ENCODE data around the gene METRNL. TPM values are rescaled to one million over a fixed set of nuclear protein-coding genes. Genes with fewer than 3 reads are reported as not detected.

The METRNL gene
- total RNA-seq, 1 experiment from 2014 or later: 33.8 TPM

DNA sequence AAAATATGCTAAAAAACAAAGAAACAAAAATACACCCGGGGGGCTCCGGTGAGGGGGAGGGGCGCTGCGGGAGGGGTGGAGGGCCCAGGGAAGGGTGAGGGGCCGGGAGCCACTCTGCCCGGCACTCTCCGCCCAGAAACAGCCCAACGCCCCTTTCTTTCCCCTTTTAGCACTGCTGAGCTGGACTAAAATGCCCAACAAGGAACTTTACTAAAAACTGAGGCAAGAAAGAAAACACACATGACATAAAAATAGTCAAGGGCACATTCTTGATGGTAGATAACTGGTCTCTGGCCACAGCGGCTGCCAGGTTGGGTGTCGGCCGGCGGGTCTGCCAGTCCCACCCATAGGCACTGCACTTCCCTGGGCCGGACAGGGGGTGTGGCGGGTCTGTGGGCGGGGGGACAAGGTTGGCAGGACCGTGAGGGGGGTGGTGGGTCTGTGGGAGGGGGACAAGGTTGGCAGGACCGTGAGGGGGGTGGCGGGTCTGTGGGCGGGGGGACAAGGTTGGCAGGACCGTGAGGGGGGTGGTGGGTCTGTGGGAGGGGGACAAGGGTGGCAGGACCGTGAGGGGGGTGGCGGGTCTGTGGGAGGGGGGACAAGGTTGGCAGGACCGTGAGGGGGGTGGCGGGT is 20.9 kb downstream of the METRNL start:
- Mint-ChIP-seq H3K27ac (ENCODE audit: unreplicated experiment) (no peak overlapping the region), H3K4me3 (ENCODE audit: unreplicated experiment) (no peak overlapping the region), H3K4me1 (ENCODE audit: low read depth, unreplicated experiment) (no peaks in the 10 kb centered on the region), H3K27me3 (ENCODE audit: insufficient read depth, unreplicated experiment) (no peaks in the 10 kb centered on the region), H3K36me3 (ENCODE audit: insufficient read depth, unreplicated experiment) (peaks cover 42% of the 10 kb centered on the region), H3K9me3 (ENCODE audit: unreplicated experiment) (no peaks in the 10 kb centered on the region)
- TF ChIP-seq, protein P1, sequence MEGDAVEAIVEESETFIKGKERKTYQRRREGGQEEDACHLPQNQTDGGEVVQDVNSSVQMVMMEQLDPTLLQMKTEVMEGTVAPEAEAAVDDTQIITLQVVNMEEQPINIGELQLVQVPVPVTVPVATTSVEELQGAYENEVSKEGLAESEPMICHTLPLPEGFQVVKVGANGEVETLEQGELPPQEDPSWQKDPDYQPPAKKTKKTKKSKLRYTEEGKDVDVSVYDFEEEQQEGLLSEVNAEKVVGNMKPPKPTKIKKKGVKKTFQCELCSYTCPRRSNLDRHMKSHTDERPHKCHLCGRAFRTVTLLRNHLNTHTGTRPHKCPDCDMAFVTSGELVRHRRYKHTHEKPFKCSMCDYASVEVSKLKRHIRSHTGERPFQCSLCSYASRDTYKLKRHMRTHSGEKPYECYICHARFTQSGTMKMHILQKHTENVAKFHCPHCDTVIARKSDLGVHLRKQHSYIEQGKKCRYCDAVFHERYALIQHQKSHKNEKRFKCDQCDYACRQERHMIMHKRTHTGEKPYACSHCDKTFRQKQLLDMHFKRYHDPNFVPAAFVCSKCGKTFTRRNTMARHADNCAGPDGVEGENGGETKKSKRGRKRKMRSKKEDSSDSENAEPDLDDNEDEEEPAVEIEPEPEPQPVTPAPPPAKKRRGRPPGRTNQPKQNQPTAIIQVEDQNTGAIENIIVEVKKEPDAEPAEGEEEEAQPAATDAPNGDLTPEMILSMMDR (IDR thresholded peaks at IDR 0.05; ENCODE audit: insufficient read depth in 1 of 2, low read depth in 1 of 2, low read length in 1 of 2, severe bottlenecking in 1 of 2, unreplicated experiment in 1 of 2): no peak
- H3K4me1 ChIP-seq: peaks cover 24% of the 10 kb centered on the region
- no peaks in the 10 kb centered on the region; the same call in 1 of the 2 replicates for H3K36me3 ChIP-seq (ENCODE audit: control insufficient read depth, insufficient read depth, low read length)
- DNase-seq: no peak
- H3K27me3 ChIP-seq (replicated peaks; ENCODE audit: control insufficient read depth, insufficient read depth, low read length): no peaks in the 10 kb centered on the region
- intact Hi-C loops (cut with micrococcal nuclease; ENCODE audit: unreplicated experiment): no loop called here
- ChIA-PET POLR2A (interaction anchor here (0.8 kb wide), 1 partner anchor 49 kb away, joined by 3 read pairs; no protein-coding TSS in a partner anchor), CTCF (no interaction called here)
- no peak overlapping the region for H3K4me3 ChIP-seq (ENCODE audit: low read depth, low read length)
- BruUV-seq (replicated peaks): no TSS peak
- H3K9me3 ChIP-seq: no peaks in the 10 kb centered on the region

DNA sequence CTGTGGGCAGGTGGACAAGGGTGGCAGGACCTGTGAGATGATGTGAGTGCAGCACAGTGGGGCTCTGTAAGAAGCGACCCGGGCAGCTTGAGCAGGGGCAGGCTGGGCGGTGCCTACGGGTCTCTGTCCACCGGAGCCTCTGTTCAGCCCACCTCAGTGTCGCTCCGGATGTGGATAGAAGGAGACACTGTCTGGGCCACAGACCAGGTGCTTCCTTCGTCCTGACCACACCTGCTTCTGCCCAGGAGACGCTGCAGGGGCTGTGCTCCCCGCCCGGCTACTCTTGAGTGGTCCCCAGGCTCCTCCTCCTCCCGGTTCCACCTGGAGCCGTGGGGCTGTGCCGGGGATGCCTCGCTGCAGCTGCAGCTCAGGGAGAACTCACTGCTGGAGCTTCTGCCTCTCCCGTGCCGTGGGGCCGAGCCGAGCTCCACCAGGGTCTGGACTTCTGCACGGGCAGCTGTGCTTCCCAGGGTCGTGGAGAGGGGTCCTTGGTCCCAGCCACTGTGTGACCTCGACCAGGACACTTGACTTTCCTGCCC is 21.5 kb downstream of the METRNL start:
- Histone ChIP-seq H3K4me1 (peaks cover 24% of the 10 kb centered on the region), H3K4me3 (ENCODE audit: low read depth, low read length) (no peak overlapping the region), H3K27me3 (replicated peaks; ENCODE audit: control insufficient read depth, insufficient read depth, low read length) (no peaks in the 10 kb centered on the region), H3K36me3 (ENCODE audit: control insufficient read depth, insufficient read depth, low read length) (no peaks in the 10 kb centered on the region; the same call in 1 of the 2 replicates), H3K9me3 (no peaks in the 10 kb centered on the region)
- ChIA-PET CTCF (no interaction called here), POLR2A (no interaction called here)
- no peaks in the 10 kb centered on the region for H3K27me3 Mint-ChIP-seq (ENCODE audit: insufficient read depth, unreplicated experiment)
- no peak for DNase-seq
- TF ChIP-seq, protein P1 (IDR thresholded peaks at IDR 0.05; ENCODE audit: insufficient read depth in 1 of 2, low read depth in 1 of 2, low read length in 1 of 2, severe bottlenecking in 1 of 2, unreplicated experiment in 1 of 2): no peak
- peaks cover 36% of the 10 kb centered on the region for H3K36me3 Mint-ChIP-seq (ENCODE audit: insufficient read depth, unreplicated experiment)
- no peak overlapping the region for H3K27ac Mint-ChIP-seq (ENCODE audit: unreplicated experiment)
- BruUV-seq (replicated peaks): no TSS peak
- H3K4me1 Mint-ChIP-seq (ENCODE audit: low read depth, unreplicated experiment): no peaks in the 10 kb centered on the region
- H3K9me3 Mint-ChIP-seq (ENCODE audit: unreplicated experiment): no peaks in the 10 kb centered on the region
- intact Hi-C loops (cut with micrococcal nuclease; ENCODE audit: unreplicated experiment): no loop called here
- H3K4me3 Mint-ChIP-seq (ENCODE audit: unreplicated experiment): peak overlapping the region; percentile 59

DNA sequence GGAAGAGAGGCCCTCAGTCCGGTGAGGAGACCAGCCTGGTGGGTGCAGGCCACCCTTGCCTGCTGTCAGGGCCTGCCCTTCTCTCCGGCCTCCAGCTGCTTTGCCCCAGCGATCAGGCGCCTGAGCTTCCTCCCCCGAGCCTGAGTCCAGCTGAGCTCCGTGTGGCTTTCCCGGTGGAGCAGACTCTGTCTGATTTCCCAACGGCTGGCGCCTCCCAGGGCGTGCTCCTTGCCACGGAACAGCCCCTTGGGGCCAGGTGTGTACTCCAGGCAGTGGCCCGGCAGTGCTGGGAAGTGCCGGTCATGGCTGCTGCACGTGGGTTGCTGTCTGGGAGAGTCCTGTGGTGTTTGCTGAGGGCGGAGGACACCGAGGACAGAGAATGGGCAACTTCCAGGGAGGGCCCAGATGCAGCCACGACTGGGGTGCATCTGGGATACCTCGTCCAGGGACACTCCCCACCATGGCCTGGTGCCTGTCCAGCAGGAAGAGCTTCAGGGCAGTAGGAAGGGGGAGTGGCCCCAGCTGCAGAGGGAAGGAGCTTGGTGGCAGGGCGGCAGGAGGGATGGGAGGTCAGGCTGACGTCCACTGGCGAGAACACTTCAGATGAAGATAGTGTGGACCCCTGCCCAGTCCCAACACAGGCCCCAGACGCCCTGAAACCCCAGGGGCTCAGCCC is 22.5 kb downstream of the METRNL start:
- H3K27ac Mint-ChIP-seq (ENCODE audit: unreplicated experiment): no peak overlapping the region
- H3K4me3 ChIP-seq (ENCODE audit: low read depth, low read length): peak overlapping the region; percentile 20; the same call in 1 of the 2 replicates
- H3K27me3 ChIP-seq (replicated peaks; ENCODE audit: control insufficient read depth, insufficient read depth, low read length): no peaks in the 10 kb centered on the region
- no peaks in the 10 kb centered on the region for H3K9me3 Mint-ChIP-seq (ENCODE audit: unreplicated experiment)
- peaks cover 33% of the 10 kb centered on the region for H3K36me3 Mint-ChIP-seq (ENCODE audit: insufficient read depth, unreplicated experiment)
- TF ChIP-seq, protein P1 (IDR thresholded peaks at IDR 0.05; ENCODE audit: insufficient read depth in 1 of 2, low read depth in 1 of 2, low read length in 1 of 2, severe bottlenecking in 1 of 2, unreplicated experiment in 1 of 2): no peak
- peaks cover 24% of the 10 kb centered on the region for H3K4me1 ChIP-seq
- no peaks in the 10 kb centered on the region for H3K27me3 Mint-ChIP-seq (ENCODE audit: insufficient read depth, unreplicated experiment)
- CTCF ChIA-PET: no interaction called here
- H3K4me1 Mint-ChIP-seq (ENCODE audit: low read depth, unreplicated experiment): no peaks in the 10 kb centered on the region
- POLR2A ChIA-PET: no interaction called here
- no TSS peak for BruUV-seq (replicated peaks)
- DNase-seq: no peak
- intact Hi-C loops (cut with micrococcal nuclease; ENCODE audit: unreplicated experiment): no loop called here
- H3K4me3 Mint-ChIP-seq (ENCODE audit: unreplicated experiment): peak overlapping the region; percentile 59
- no peaks in the 10 kb centered on the region for H3K9me3 ChIP-seq
- H3K36me3 ChIP-seq (ENCODE audit: control insufficient read depth, insufficient read depth, low read length): no peaks in the 10 kb centered on the region

Measured in Caco-2 (cell line).